ENCODE data around the gene TSHZ2.

DNA sequence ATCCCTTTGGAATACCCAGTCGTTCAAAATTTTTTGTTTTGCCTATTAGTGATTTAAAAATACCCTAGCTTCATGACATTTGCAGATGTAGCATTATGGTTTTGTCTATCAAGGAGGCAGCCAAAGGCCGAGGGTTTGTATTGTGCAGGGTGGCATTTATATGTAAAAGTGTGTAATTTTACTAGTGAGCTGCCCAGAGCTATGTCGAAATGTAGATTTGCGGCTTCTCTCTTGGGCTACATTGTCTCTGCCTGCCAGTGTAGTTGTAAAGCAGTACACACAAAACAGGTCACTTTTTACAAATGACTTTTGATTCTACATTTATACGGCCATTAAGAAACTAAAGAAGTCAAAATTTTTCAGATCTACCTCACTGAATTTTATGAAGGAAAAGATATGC is 87.7 kb downstream of the TSHZ2 start:
- TF ChIP-seq, protein P1, sequence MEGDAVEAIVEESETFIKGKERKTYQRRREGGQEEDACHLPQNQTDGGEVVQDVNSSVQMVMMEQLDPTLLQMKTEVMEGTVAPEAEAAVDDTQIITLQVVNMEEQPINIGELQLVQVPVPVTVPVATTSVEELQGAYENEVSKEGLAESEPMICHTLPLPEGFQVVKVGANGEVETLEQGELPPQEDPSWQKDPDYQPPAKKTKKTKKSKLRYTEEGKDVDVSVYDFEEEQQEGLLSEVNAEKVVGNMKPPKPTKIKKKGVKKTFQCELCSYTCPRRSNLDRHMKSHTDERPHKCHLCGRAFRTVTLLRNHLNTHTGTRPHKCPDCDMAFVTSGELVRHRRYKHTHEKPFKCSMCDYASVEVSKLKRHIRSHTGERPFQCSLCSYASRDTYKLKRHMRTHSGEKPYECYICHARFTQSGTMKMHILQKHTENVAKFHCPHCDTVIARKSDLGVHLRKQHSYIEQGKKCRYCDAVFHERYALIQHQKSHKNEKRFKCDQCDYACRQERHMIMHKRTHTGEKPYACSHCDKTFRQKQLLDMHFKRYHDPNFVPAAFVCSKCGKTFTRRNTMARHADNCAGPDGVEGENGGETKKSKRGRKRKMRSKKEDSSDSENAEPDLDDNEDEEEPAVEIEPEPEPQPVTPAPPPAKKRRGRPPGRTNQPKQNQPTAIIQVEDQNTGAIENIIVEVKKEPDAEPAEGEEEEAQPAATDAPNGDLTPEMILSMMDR (IDR thresholded peaks at IDR 0.05): no peak
- no peak for TF ChIP-seq ZFX (IDR thresholded peaks at IDR 0.05; ENCODE audit: borderline replicate concordance)
